Stomach (tissue), 9 donors: ENCODE results near the gene NPAS1. TPM values are rescaled to one million over a fixed set of nuclear protein-coding genes. Genes with fewer than 3 reads are reported as not detected.

Experiments used
- DNase-seq, 2 donors: peaks; one replicate each; pipeline versions ENCODE4 v3.0.0 to v3.0.0-alpha.2; 2013 to 2019
- H3K27ac ChIP-seq, 5 donors: fragments of 200-600 bp in 4 of 5; sonication (generic) in 4 of 5; one replicate each; pipeline ENCODE4 v1.5.1; 2013 to 2019; ENCODE audit warnings: mild to moderate bottlenecking in 1 of 5, moderate library complexity in 1 of 5
- H3K27me3 ChIP-seq, 3 donors: fragments of 200-600 bp; sonication (generic); one replicate each; pipeline ENCODE4 v1.5.1; 2017 to 2019; ENCODE audit warnings: mixed run types in 1 of 3
- H3K36me3 ChIP-seq, 4 donors: fragments of 200-600 bp; sonication (generic); 1 replicate in 3 of 4; 2 replicates in 1 of 4; pipeline ENCODE4 v1.5.1; 2016 to 2019
- H3K4me1 ChIP-seq, 4 donors: fragments of 200-600 bp; sonication (generic); one replicate each; pipeline ENCODE4 v1.5.1; 2016 to 2019
- H3K4me3 ChIP-seq, 4 donors: fragments of 200-600 bp; sonication (generic) in 3 of 4; one replicate each; pipeline ENCODE4 v1.5.1; 2016 to 2019; ENCODE audit warnings: mild to moderate bottlenecking in 1 of 4
- H3K9me3 ChIP-seq, 4 donors: fragments of 200-600 bp; sonication (generic); one replicate each; pipeline ENCODE4 v1.5.1; 2016 to 2019
- EP300 ChIP-seq: sonication (generic); formaldehyde crosslinking; IDR thresholded peaks from one replicate; pipeline ENCODE4 v1.6.1; 2017; ENCODE audit warnings: antibody characterized with exemption
- POLR2A ChIP-seq, 4 donors: fragments of 450-650 bp; IDR thresholded peaks; one replicate each; pipeline ENCODE4 v1.6.1; 2016; ENCODE audit warnings: antibody characterized with exemption in 4 of 4, control low read depth in 2 of 4, mild to moderate bottlenecking in 1 of 4, moderate library complexity in 1 of 4
- POLR2AphosphoS5 ChIP-seq, 3 donors: sonication (generic); formaldehyde crosslinking; IDR thresholded peaks; one replicate each; pipeline ENCODE4 v1.6.1; 2016; ENCODE audit warnings: antibody characterized with exemption in 3 of 3
- WGBS, 5 donors: extraction: QIAGEN DNeasy Blood & Tissue Kit in 3 of 5; methylation state at CpG; one replicate each; pipeline versions ENCODE4 v1.1.5 to v1.1.7; 2013 to 2018; 5-methylcytosine and 5-hydroxymethylcytosine counted together
- intact Hi-C: fragments of 100-400 bp; cut with DNase I; formaldehyde crosslinking; loops from one replicate; pipeline ENCODE4 v1.15.1; 2023; ENCODE audit warnings: low total_unique reads
- polyA plus RNA-seq, 3 donors: library from polyadenylated mRNA; stranded (reverse); fragments of 200-250 nt; gene quantifications; one replicate each; pipeline ENCODE4 v1.2.3, GENCODE V29; 2013
- total RNA-seq, 5 donors: library from RNA; depleted of rRNA; stranded (reverse); fragments of >200 nt; gene quantifications; one replicate each; pipeline versions ENCODE4 v1.1.0 to v1.2.3, GENCODE V29; 2014 to 2016
- TF ChIP-seq, protein P1 (sequence below), 7 experiments: fragments of 450-650 bp in 4 of 7; fragments of 200-600 bp in 3 of 7; sonication (generic) in 3 of 7; IDR thresholded peaks; one replicate each; pipeline ENCODE4 v1.5.1; 2016 to 2019; ENCODE audit warnings: antibody characterized with exemption in 7 of 7, control low read depth in 2 of 7, mild to moderate bottlenecking in 1 of 7
- donor health status: healthy with polysubstance abuse.
- donor health status: Bipolar disorder and iron deficiency.
- donor health status: healthy.

The NPAS1 gene
- total and polyA plus RNA-seq, 8 donors: 0.72 to 8.9 (median 1.1) TPM; not detected in 3

DNA sequence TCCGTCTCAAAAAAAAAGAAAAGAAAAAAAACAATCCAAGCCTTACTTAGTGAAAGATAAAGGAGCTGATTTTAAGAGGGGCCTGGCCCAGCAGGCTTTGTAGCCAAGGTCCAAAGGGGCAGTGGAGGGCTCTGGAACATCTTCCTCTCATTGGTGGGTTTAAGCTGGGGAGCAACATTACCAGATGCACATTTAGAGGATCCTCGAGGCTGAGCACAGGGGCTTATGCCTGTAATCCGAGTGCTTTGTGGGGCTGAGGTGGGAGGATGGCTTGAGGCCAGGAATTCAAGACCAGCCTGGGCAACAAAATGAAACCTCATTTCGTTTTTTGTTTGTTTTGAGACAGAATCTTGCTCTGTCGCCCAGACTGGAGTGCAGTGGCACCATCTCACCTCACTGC, 36.8 kb downstream of the NPAS1 start:
- no peak for TF ChIP-seq POLR2AphosphoS5 (IDR thresholded peaks at IDR 0.05)
- TF ChIP-seq POLR2A (IDR thresholded peaks at IDR 0.05): no peak
- TF ChIP-seq, protein P1, sequence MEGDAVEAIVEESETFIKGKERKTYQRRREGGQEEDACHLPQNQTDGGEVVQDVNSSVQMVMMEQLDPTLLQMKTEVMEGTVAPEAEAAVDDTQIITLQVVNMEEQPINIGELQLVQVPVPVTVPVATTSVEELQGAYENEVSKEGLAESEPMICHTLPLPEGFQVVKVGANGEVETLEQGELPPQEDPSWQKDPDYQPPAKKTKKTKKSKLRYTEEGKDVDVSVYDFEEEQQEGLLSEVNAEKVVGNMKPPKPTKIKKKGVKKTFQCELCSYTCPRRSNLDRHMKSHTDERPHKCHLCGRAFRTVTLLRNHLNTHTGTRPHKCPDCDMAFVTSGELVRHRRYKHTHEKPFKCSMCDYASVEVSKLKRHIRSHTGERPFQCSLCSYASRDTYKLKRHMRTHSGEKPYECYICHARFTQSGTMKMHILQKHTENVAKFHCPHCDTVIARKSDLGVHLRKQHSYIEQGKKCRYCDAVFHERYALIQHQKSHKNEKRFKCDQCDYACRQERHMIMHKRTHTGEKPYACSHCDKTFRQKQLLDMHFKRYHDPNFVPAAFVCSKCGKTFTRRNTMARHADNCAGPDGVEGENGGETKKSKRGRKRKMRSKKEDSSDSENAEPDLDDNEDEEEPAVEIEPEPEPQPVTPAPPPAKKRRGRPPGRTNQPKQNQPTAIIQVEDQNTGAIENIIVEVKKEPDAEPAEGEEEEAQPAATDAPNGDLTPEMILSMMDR (IDR thresholded peaks at IDR 0.05): no peak
- TF ChIP-seq EP300: no peak
- H3K4me3 ChIP-seq: no peak overlapping the region
- intact Hi-C loops: no loop called here
- no peaks in the 10 kb centered on the region for H3K9me3 ChIP-seq
- 35 to 63% (median 52%) methylated on average over 5 of the region's 5 CpGs for WGBS, 5 donors
- H3K4me1 ChIP-seq: peaks cover 0 to 17% (median 5%) of the 10 kb centered on the region in 4 donors
- H3K27me3 ChIP-seq: no peaks in the 10 kb centered on the region
- DNase-seq: no peak
- H3K27ac ChIP-seq: no peak overlapping the region
- no peaks in the 10 kb centered on the region for H3K36me3 ChIP-seq

DNA sequence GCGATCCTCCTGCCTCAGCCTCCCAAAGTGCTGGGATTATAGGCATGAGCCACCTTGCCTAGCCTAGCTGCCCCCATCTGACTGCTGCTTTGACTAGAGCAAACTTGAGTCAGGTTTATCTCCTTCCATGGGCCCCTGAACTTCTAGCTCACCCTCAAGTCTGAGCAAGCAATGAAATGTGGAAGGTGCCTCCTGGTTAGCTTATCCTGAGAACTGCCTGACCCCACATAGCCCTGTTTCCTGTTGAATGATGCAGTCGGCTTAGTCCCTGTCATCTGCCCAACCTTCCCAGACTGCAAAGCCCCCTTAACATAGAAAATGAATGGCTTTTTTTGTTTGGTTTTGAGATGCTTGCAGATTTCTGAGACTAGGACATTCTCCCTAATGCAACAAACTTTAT, 37.7 kb downstream of the NPAS1 start:
- intact Hi-C loops: no loop called here
- TF ChIP-seq EP300: no peak
- TF ChIP-seq POLR2A (IDR thresholded peaks at IDR 0.05): no peak
- TF ChIP-seq, protein P1 (IDR thresholded peaks at IDR 0.05): no peak
- no peak for TF ChIP-seq POLR2AphosphoS5 (IDR thresholded peaks at IDR 0.05)
- WGBS, 5 donors: 56 to 83% (median 61%) methylated on average over 2 of the region's 2 CpGs
- DNase-seq: no peak
- Histone ChIP-seq H3K4me3 (no peak overlapping the region), H3K36me3 (no peaks in the 10 kb centered on the region), H3K9me3 (no peaks in the 10 kb centered on the region), H3K27me3 (no peaks in the 10 kb centered on the region), H3K27ac (no peak overlapping the region), H3K4me1 (peaks cover 0 to 17% (median 5%) of the 10 kb centered on the region in 4 donors)

DNA sequence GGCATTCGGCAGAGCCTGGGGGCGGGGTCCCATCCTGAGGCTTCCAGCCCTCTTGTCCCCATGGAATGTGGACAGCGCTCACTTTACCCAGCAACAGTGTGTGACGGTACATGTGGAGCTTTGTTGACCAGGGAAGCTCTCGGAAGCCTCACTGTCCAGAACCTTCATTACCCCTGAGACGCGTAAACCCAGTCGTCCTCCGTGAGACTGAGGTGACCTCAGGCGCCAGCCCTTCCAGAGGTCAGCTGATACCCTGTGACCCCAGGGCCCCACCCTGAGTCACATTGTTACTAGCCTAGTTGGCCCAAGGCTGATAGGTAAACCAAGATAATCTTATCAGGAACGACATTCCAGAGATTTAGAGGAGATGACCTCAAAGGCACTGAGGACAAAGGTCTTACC, 39.0 kb downstream of the NPAS1 start:
- TF ChIP-seq POLR2AphosphoS5 (IDR thresholded peaks at IDR 0.05) (no peak), POLR2A (IDR thresholded peaks at IDR 0.05) (no peak), EP300 (no peak)
- TF ChIP-seq, protein P1 (IDR thresholded peaks at IDR 0.05): no peak
- Histone ChIP-seq H3K27ac (no peak overlapping the region), H3K4me1 (peaks cover 0 to 17% (median 5%) of the 10 kb centered on the region in 4 donors), H3K9me3 (no peaks in the 10 kb centered on the region), H3K4me3 (no peak overlapping the region), H3K36me3 (peaks cover 0 to under 1% (median 0%) of the 10 kb centered on the region in 4 donors), H3K27me3 (no peaks in the 10 kb centered on the region)
- intact Hi-C loops: no loop called here
- 39 to 50% (median 46%) methylated on average over 11 of the region's 11 CpGs for WGBS, 5 donors
- no peak for DNase-seq

DNA sequence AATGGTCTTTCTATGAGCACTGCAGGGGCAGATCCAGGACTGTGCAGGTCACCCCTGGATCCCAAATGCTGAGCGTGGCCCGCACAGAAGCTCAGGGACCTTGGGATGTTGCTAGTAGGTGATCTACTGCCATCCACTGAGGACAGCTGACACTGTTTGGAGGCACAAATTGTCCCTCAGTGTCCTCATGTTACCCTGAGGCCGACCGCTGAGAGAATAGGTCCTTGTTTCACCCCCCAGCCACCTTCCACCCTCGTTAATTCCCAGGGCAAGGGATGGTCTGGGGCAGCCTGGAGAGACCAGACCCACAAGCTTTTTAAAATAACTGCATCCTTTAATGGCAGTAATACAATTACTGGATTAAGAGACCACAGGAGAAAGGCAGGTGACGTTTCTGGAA, 44.2 kb downstream of the NPAS1 start:
- Histone ChIP-seq H3K27me3 (no peaks in the 10 kb centered on the region), H3K4me3 (no peak overlapping the region), H3K27ac (no peak overlapping the region), H3K4me1 (peaks cover 0 to 6% (median 2%) of the 10 kb centered on the region in 4 donors), H3K9me3 (no peaks in the 10 kb centered on the region), H3K36me3 (peaks cover 36 to 49% (median 45%) of the 10 kb centered on the region in 4 donors)
- no peak for TF ChIP-seq EP300
- TF ChIP-seq, protein P1 (IDR thresholded peaks at IDR 0.05): no peak
- TF ChIP-seq POLR2AphosphoS5 (IDR thresholded peaks at IDR 0.05): no peak
- TF ChIP-seq POLR2A (IDR thresholded peaks at IDR 0.05): no peak
- WGBS, 5 donors: 85 to 94% (median 90%) methylated on average over 4 to 6 of the region's 6 CpGs
- no peak for DNase-seq
- intact Hi-C loops: no loop called here
